GM18511 (cell line): ENCODE results near the gene YIPF3.
"Not testable (repeated sequence)": the region's sequence is repeated elsewhere in the genome, so short reads cannot be mapped to it uniquely, and the experiment has no call there.

Experiments used
- ATAC-seq: cut with Tn5 transposase; IDR thresholded peaks from one replicate; pipeline ENCODE4 v1.9.1; 2021; ENCODE audit warnings: mild to moderate bottlenecking, moderate library complexity; ENCODE audit not compliant: unreplicated experiment

The YIPF3 gene

GRCh38 chr6:43467265-43467664 is 49.5 kb downstream of the YIPF3 start:
- not testable (repeated sequence) for ATAC-seq

GRCh38 chr6:43465948-43466347 is 50.8 kb downstream of the YIPF3 start:
- ATAC-seq = no peak

- no peak for ATAC-seq
Observed at GRCh38 chr6:43464337-43464736, 52.4 kb downstream of the YIPF3 start.

- ATAC-seq = no peak
Observed at GRCh38 chr6:43461936-43462335, 54.8 kb downstream of the YIPF3 start.
